Measurements from ENCODE around the gene HDLBP.
A peak's percentile ranks its signal among the peaks of the same experiment; 100 is the strongest.

Gene HDLBP

GRCh38 chr2:241315093-241315878 lies at the start of gene HDLBP:
HDLBP (minus strand) TSS chr2:241315672; CDS start chr2:241266869, 48,803 bp downstream.
- no peak for FAIRE-seq

GRCh38 chr2:241364781-241365180 lies 49.3 kb upstream of the HDLBP start:
- FAIRE-seq: no peak

- FAIRE-seq: no peak
Observed at GRCh38 chr2:241363426-241363825, 48.0 kb upstream of the HDLBP start.

GRCh38 chr2:241359481-241360045 lies 44.1 kb upstream of the HDLBP start:
- FAIRE-seq: no peak

GRCh38 chr2:241358470-241358869 lies 43.0 kb upstream of the HDLBP start:
- FAIRE-seq: no peak

- no peak for FAIRE-seq
Observed at GRCh38 chr2:241357531-241357930, 42.1 kb upstream of the HDLBP start.

GRCh38 chr2:241356871-241357260 lies 41.4 kb upstream of the HDLBP start:
- no peak for FAIRE-seq

GRCh38 chr2:241355983-241356870 lies 40.8 kb upstream of the HDLBP start, which contains the start of gene FARP2:
FARP2 (plus strand) TSS chr2:241356285; CDS start chr2:241373108, 16,823 bp downstream.
- FAIRE-seq: no peak

- FAIRE-seq: no peak
Observed at GRCh38 chr2:241354668-241355658, 39.5 kb upstream of the HDLBP start.

- FAIRE-seq: peak; percentile 5
Observed at GRCh38 chr2:241352227-241352626, 36.8 kb upstream of the HDLBP start.

GRCh38 chr2:241351640-241352031 lies 36.2 kb upstream of the HDLBP start:
- peak; percentile 64 for FAIRE-seq

- FAIRE-seq: no peak
Observed at GRCh38 chr2:241350878-241351639, 35.6 kb upstream of the HDLBP start.

- FAIRE-seq: no peak
Observed at GRCh38 chr2:241350530-241350877, 35.0 kb upstream of the HDLBP start.

- FAIRE-seq: no peak
Observed at GRCh38 chr2:241349941-241350340, 34.5 kb upstream of the HDLBP start.

- FAIRE-seq: no peak
Observed at GRCh38 chr2:241344925-241345651, 29.6 kb upstream of the HDLBP start.

GRCh38 chr2:241340631-241341163 lies 25.2 kb upstream of the HDLBP start:
- no peak for FAIRE-seq

GRCh38 chr2:241339839-241340630 lies 24.6 kb upstream of the HDLBP start:
- FAIRE-seq: no peak

- no peak for FAIRE-seq
Observed at GRCh38 chr2:241334813-241335212, 19.3 kb upstream of the HDLBP start.

- no peak for FAIRE-seq
Observed at GRCh38 chr2:241330616-241330981, 15.1 kb upstream of the HDLBP start.
